ENCODE measurements around the gene PPP1R3C.

DNA sequence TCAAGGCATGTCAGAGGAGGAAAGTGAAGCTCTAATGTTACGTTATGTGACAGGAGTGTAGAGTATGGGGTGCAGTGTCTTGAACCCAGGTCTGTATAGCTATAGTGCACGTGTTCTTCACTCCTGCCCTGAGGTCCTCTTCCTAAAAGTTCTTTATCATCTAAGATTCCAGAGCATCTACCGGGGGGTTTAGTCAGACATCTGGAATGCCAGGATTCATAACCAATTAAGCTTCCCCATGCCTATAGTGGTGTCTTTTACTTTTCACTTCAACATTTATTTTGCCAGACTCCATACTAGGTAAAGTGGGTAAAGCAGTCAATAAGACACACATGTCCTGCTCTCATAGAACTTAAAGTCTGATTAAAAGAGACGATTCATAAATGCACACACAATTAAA lies 22.4 kb downstream of the PPP1R3C start:
- no peak for TF ChIP-seq SUZ12 (IDR thresholded peaks at IDR 0.05; ENCODE audit: extremely low read depth, insufficient read depth, insufficient read length)
- TF ChIP-seq YY1 (IDR thresholded peaks at IDR 0.05; ENCODE audit: insufficient read depth, insufficient read length): no peak
- no peak for TF ChIP-seq ZNF274 (IDR thresholded peaks at IDR 0.05; ENCODE audit: low read depth, low read length)
